GM21526 (cell line): ENCODE measurements around the gene DISP1.

ENCODE experiments used
- ATAC-seq: cut with Tn5 transposase; IDR thresholded peaks from one replicate; pipeline ENCODE4 v1.9.1; 2021; ENCODE audit warnings: moderate library complexity; ENCODE audit not compliant: unreplicated experiment, low FRiP score

DISP1 gene, protein sequence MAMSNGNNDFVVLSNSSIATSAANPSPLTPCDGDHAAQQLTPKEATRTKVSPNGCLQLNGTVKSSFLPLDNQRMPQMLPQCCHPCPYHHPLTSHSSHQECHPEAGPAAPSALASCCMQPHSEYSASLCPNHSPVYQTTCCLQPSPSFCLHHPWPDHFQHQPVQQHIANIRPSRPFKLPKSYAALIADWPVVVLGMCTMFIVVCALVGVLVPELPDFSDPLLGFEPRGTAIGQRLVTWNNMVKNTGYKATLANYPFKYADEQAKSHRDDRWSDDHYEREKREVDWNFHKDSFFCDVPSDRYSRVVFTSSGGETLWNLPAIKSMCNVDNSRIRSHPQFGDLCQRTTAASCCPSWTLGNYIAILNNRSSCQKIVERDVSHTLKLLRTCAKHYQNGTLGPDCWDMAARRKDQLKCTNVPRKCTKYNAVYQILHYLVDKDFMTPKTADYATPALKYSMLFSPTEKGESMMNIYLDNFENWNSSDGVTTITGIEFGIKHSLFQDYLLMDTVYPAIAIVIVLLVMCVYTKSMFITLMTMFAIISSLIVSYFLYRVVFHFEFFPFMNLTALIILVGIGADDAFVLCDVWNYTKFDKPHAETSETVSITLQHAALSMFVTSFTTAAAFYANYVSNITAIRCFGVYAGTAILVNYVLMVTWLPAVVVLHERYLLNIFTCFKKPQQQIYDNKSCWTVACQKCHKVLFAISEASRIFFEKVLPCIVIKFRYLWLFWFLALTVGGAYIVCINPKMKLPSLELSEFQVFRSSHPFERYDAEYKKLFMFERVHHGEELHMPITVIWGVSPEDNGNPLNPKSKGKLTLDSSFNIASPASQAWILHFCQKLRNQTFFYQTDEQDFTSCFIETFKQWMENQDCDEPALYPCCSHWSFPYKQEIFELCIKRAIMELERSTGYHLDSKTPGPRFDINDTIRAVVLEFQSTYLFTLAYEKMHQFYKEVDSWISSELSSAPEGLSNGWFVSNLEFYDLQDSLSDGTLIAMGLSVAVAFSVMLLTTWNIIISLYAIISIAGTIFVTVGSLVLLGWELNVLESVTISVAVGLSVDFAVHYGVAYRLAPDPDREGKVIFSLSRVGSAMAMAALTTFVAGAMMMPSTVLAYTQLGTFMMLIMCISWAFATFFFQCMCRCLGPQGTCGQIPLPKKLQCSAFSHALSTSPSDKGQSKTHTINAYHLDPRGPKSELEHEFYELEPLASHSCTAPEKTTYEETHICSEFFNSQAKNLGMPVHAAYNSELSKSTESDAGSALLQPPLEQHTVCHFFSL (N-terminal part only)

DNA sequence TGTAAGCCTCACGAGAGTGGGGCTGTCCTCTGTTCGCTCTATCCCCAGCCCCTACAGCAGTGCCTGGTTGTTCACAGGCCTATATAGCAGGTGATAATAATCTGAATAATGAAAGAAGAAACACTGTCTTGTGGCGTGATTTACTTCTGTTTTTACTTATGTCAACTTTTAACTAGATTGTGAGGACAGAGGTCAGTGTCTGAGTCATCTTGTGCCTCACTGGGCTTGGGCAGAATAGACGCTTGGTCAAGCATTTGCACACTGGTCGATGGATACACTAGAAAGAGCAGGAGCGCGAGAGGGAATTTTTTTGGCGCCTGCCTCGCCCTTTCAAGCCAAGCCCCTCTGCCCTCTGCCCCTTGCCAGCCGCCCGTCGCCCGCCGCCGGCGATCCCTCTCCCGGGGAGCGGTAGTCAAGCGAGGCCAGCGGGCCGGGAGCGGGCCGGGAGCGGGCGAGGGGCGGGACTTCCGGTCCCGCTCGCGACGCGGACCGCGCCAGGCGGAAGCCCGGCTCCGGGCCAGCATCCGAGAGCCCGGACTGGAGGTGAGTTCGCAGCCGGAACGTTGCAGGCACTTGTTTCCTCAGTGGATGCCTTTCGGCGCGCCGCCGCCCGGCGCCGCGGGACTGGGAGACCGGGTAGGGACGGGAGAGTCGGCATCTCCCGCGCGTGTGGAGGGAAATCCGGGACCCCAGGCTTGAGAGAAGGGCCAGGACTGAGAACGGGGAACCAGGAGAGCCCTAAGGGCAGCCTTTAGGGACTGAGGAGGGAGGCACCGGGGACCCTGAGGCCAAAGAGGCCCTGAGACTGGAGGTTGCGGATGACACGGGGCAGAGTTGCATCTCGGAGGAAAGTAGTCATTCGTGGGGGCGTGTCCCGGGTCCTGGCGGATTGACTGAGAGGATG lies at the start of gene DISP1:
TSS of gene DISP1 (plus strand) at position 504 of the 904 bp plus-strand sequence. CDS start 127,785 bp downstream, outside the sequence.
- peak; percentile 93 for ATAC-seq

DNA sequence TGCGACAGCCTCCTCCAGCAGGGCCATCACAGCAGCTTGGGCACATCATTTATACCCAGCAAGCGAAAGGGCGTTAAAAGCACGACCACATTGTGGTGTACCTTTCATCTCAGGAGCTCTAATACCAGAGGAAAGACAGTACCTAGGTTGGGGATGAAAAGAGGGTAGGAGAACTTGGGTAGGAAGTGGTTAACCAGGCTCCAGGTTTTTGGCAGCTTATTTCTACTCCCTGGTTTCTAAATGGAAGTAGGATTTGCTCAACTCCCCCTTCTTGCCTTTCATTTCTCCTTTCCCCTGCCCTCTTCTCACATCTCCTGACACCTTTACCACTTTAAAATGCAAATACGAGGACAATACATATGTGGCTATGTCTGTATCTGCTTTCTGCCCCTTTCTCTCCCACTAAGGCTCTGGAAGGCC lies 47.7 kb upstream of the DISP1 start:
- no peak for ATAC-seq

DNA sequence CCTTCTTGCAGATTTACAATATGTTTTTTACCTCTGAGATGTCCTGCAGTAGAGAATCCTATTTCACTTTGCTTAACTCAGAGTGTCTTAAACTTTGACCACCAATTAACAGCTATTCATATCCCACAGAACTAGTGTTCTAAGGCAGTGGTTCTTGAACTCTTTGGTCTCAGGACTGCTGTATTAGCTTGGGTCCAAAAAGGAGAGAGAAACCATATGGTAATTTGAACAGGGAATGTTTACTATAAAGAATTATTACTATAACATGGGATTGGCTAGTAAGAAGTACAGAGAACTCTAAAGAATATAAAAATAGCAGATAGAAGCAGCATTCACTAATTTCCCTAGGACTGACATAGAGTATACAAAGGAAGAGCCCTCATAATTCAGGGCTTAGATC lies 46.2 kb upstream of the DISP1 start:
- no peak for ATAC-seq

DNA sequence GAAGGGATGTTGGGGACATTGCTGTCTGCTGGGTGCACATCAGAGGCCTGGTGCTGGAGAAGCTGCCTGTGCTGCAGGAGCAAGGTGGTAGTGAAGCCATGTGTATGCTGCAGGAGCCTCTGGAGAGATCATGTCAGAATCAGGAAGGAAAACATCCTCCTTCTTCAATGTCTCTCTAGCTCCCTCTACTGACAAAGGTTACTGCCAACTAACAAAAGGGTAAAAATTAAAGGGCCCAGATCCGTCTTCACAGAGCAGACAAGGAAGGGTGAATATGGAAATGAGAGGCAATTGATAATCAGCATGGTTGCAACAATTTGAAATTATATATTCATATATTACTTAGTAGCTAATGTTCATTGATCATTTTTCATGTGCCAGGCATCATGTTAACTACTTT lies 45.7 kb upstream of the DISP1 start:
- no peak for ATAC-seq

DNA sequence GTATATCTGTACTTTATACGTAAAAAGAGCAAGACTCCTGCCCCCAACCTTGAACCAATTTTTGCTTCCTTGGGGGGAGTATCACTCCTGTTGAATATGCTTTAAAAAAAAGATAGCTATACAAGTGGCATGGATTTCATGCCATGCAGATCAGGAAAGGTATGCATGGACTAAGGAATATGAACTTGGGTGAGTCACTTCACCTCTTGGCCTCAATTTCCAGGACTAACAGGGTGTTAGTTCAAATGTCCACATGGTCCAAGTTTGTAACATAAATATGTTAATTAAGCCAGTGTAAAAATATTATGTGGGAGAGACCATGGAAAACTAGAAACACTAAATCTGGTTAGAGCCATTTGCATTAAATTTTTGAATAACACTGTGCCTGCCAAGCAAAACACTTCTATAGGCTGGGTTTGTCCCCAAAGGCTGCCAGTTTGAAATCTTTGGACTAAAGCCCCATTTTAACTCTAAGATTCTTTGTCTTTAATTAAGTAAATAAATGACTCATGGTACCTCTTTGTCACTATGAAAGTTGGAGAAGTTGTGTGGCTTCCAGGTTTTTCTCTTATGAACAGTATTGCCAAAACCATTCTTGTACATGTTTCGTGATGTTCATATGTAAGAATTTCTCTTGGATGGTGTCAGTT lies 44.7 kb upstream of the DISP1 start:
- ATAC-seq = no peak

DNA sequence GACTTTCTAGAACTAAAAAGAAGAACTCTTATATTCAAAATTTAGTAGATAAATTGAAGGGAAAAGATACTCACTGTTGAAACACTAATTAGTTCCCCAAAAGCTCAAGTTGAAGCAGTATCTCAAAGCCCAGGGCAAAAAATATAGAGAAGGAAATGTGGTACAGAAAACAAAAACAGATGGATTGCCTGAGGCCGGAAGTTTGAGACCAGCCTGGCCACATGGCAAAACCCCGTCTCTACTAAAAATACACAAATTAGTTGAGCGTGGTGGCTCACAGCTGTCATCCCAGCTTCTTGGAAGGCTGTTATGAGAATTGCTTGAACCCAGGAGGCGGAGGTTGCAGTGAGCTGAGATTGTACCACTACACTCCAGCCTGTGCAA lies 41.9 kb upstream of the DISP1 start:
- ATAC-seq = peak; percentile 92

DNA sequence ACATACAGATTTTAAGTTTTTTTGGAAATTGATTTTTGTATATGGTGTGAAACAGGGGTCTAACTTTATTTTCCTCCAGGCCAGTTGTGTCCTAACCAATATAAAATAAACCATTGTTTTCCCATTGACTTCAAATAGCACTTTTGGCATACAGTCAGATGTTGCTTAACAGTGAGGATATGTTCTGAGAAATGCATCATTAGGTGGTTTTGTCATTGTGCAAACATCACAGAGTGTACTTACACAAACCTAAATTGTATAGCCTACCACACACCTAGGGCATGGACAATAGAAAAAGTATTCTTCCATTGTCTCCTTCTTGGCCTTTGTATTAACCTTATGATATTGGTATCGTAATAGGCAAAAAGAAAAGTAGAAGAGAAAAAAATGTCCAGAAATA lies 37.4 kb upstream of the DISP1 start:
- ATAC-seq = no peak

DNA sequence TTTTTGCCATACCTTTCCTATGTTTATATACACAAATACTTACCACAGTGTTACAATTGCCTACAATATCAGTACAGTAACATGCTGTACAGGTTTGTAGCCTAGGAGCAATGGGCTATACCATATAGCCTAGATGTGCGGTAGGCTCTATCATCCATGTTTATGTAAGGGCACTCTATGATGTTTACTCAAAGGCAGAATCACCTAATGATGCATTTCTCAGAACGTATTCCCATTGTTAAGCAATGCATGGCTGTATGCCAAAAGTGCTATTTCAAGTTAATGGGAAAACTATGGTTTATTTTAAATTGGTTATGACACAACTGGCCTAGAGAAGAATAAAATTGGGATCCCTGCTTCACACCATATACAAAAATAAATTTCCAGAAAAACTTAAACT lies 36.9 kb upstream of the DISP1 start:
- ATAC-seq = no peak

DNA sequence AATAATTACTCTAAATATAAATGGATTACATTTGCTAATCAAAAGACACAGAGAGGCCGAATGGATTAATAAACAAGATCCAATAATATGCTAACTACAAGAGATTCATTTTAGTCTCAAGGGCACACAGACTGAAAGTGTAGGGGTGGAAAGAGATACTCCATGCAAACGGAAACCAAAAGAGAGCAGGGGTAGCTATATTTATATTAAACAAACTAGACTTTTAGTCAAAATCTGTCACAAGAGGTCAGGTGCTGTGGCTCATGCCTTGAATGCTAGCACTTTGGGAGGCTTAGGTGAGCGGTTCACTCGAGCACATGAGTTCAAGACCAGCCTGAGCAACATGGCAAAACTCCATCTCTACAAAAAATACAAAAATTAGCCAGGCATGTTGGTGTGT lies 33.6 kb upstream of the DISP1 start:
- ATAC-seq = peak; percentile 52

DNA sequence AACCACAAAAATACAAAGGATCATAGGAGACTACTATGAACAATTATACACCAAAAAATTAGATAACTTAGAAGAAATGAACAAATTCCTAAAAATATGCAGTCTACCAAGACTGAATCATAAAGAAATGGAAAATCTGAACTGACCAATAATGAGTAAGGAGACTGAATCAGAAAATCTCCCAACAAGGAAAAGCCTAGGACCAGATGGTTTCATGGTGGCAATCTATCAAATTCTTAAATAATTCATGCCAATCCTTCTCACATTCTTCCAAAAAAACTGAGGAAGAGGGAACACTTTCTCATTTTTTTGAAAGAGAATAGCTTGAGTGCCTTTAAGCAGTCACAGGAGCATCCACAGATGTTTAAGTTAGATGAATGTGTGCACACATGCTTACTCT lies 31.8 kb upstream of the DISP1 start:
- no peak for ATAC-seq

DNA sequence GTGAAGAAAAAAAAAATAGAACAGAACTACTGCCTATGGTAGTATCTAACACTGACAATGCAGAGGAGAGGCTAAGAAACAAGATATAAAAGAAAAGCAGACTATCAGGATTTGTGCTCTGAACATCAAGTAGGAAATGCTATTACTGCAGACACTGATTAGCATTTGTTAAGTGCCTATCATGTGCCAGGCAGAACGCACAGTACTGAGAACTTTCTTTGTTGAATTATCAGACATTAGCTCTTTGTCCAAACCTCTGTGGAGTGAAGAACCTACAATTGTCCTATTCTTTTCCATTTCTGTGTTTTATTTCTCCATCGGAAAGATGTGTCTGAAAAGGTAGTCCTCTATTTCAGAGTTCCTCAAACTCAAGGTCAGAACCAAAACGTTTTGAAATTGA lies 30.5 kb upstream of the DISP1 start:
- ATAC-seq = no peak

DNA sequence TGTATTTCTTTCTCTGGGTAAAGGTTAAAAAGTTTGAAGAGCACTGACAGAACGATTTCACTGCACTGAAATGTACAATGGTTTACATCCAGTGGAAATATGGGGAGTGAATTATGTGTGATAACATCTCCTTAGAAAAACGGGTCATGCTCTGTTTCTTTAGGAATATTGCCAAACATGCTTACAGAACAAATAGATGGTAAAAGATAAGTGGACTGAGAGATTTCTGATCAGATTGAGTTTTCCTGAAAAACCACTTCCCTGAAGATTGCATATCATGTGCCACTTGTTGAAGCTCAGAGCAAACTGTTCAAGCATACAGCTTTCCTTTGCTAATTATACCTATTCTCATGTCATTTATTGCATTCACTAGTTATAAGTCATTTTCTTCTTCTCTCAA lies 29.9 kb upstream of the DISP1 start:
- no peak for ATAC-seq

DNA sequence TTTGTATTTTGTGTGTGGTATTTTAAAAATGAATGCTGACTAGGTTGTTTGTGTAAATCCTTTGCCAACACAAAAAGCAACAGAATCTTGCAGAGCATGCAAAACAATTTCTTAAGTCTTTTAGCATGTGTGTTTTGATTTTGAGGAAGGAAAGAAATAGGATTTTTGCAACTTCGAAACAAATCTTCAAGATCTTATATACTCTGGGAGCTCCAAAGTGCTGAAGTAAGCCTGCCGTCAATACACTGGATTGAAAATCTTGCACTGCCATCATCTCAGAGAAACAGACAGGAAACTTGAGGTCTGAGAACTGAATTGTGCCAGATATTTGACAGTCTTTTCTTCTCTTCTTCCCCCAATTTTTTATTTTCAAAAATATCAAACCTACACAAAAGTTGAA lies 29.3 kb upstream of the DISP1 start:
- no peak for ATAC-seq

DNA sequence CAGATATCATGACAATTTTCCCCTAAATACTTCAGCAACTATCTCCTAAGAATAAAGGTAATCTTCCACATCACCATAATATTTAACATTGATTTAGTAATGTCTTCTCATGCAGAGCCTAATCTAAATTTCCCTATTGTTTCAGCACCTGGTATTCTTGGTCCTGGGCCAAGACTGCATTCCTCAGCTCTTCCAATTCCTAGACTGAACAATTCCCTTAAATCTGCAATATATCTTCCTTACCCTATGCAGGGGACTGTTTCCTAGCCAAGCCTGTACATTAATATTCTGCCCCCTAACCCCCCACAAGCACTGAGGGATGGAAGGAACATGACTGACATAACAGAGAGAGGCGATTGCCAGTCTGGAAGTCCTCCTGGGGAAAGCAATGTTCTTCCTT lies 28.7 kb upstream of the DISP1 start:
- ATAC-seq = no peak

DNA sequence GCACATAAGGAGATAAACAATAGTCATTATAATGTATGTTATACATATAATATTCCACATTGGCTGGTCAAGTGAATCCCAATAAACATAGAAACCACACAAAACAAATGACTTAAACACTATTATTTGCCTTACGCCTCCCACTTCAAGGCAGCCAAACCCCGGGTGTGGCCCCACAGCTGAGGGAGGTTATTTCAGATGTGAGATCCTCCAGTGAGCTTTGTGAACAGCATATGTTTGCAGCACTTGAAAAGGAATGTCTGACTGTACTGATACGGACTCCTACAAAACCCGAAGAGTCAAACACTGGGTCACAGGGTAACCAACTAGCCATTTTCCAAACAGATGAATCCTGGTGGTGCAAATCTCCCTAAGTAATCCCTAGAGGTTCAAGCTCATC lies 27.1 kb upstream of the DISP1 start:
- ATAC-seq = no peak

DNA sequence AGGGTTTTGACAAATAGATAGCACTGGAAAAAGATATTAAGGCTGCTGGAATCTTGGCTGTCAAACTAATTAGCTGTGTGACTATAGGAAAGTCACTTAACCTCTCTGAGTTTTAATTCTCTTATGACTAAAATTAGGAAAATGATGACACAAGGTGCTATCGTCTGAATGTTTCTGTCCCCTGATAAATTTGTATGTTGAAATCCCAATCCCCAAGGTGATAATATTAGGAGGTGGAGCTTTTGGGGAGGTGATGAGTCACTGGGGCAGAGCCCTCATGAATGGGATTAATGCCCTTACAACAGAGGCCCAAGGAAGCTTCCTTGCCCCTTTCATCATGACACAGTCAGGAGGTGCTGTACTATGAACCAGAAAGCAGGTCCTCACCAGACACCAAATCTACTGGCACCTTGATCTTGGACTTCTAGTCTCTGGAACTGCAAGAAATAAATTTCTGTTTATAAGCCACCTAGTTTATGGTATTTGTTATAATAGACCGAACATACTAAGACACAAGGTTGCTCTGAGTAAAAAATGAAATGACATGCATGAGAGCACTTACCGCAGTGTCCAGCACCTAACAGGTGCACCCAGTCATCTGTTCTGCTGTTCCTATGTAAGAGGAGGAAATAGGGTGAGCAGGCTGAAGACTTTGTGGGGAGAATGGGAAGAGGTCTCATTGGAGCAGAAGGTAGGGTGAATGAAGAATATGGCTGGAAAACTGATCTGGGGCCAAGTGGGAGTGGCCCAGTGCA lies 26.3 kb upstream of the DISP1 start:
- peak; percentile 52 for ATAC-seq

DNA sequence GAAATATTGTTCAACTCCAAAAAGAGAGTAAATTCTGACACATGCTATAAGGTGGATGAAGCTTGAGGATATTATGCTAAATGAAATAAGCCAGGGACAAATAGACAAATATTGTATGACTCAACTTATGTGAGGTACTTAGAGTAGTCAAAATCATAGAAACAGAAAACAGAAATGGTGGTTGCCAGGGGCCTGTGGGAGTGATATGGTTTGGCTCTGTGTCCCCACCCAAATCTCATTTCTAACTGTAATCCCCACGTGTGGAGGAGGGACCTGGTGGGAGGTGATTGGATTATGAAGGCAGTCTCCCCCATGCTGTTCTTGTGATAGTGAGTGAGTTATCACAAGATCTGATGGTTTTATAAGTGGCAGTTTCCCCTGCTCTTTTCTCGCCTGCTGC lies 24.7 kb upstream of the DISP1 start:
- ATAC-seq = no peak

DNA sequence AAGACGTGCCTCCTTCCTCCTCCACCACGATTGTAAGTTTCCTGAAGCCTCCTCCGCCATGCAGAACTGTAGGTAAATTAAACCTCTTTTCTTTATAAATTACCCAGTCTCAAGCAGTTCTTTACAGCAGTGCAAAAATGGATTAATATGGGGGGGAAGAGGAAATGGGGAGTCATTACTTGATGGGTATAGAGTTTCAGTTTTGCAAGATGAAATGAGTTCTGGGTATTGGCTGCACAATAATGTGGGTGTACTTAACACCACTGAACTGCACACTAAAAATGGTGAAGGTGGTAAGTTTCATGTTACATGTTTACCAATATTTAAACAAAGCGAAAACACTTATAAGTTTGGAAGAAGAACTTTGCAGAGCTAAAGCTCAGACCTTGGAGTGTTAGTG lies 24.3 kb upstream of the DISP1 start:
- no peak for ATAC-seq
